Bronchial epithelial cell (primary cell): ENCODE results near the gene CREBRF. TPM values are rescaled to one million over a fixed set of nuclear protein-coding genes. Genes with fewer than 3 reads are reported as not detected.
"Not testable (repeated sequence)": the region's sequence is repeated elsewhere in the genome, so short reads cannot be mapped to it uniquely, and the experiment has no call there.

Experiments used
- DNase-seq: peaks from one replicate; pipeline ENCODE4 v3.0.0-alpha.2; 2010; ENCODE audit warnings: low read depth
- FAIRE-seq: peaks from 2 replicates; lab custom pipeline; 2011; peaks lifted over from hg19 to GRCh38; lab: Jason Lieb, UNC
- H3K27me3 ChIP-seq: 2 replicates; pipeline ENCODE4 v1.5.1; 2011; ENCODE audit warnings: low read length; ENCODE audit not compliant: control insufficient read depth, insufficient read depth
- H3K36me3 ChIP-seq: 2 replicates; pipeline ENCODE4 v1.5.1; 2011; ENCODE audit warnings: low read length; ENCODE audit not compliant: control insufficient read depth, insufficient read depth
- H3K4me3 ChIP-seq: 2 replicates; pipeline ENCODE4 v1.5.1; 2011; ENCODE audit warnings: mild to moderate bottlenecking, low read depth, low read length, control low read depth
- CTCF ChIP-seq: IDR thresholded peaks from 2 replicates; pipeline ENCODE4 v1.5.1; 2011; ENCODE audit warnings: mild to moderate bottlenecking, moderate library complexity, low read length, control low read depth, inconsistent platforms; ENCODE audit not compliant: insufficient read depth, severe bottlenecking
- total RNA-seq: library from RNA; depleted of rRNA; stranded (reverse); fragments of >200 nt; gene quantifications from 2 replicates; pipeline ENCODE4 v1.2.1, GENCODE V29; 2014

The CREBRF gene
- total RNA-seq, 1 donor from 2014 or later, result 6.3 TPM

- H3K4me3 ChIP-seq, result no peak overlapping the region
- no peaks in the 10 kb centered on the region for H3K36me3 ChIP-seq
- TF ChIP-seq CTCF, result no peak
- DNase-seq, result peak; percentile 5
- no peak for FAIRE-seq
- H3K27me3 ChIP-seq, result no peaks in the 10 kb centered on the region
Measured at GRCh38 chr5:173108914-173109313, 52.8 kb downstream of the CREBRF start.

- TF ChIP-seq CTCF, result no peak
- DNase-seq (no peak), FAIRE-seq (no peak)
- no peaks in the 10 kb centered on the region for H3K36me3 ChIP-seq
- H3K27me3 ChIP-seq, result no peaks in the 10 kb centered on the region
- no peak overlapping the region for H3K4me3 ChIP-seq
Measured at GRCh38 chr5:173114536-173114935, 58.4 kb downstream of the CREBRF start.

- no peak overlapping the region for H3K4me3 ChIP-seq
- H3K27me3 ChIP-seq, result no peaks in the 10 kb centered on the region
- DNase-seq, result no peak
- TF ChIP-seq CTCF, result no peak
- H3K36me3 ChIP-seq, result no peaks in the 10 kb centered on the region
- FAIRE-seq, result no peak
Measured at GRCh38 chr5:173119719-173120118, 63.6 kb downstream of the CREBRF start.

GRCh38 chr5:173123416-173123815 lies 67.3 kb downstream of the CREBRF start:
- FAIRE-seq (no peak), DNase-seq (no peak)
- TF ChIP-seq CTCF, result no peak
- Histone ChIP-seq H3K27me3 (no peaks in the 10 kb centered on the region), H3K4me3 (no peak overlapping the region), H3K36me3 (no peaks in the 10 kb centered on the region)

GRCh38 chr5:173132166-173132565 lies 76.0 kb downstream of the CREBRF start:
- FAIRE-seq, H3K27me3 ChIP-seq, DNase-seq, H3K36me3 ChIP-seq, H3K4me3 ChIP-seq: not testable (repeated sequence)

- Histone ChIP-seq H3K27me3 (no peaks in the 10 kb centered on the region), H3K36me3 (no peaks in the 10 kb centered on the region), H3K4me3 (no peak overlapping the region)
- no peak for TF ChIP-seq CTCF
- DNase-seq (no peak), FAIRE-seq (no peak)
Measured at GRCh38 chr5:173138707-173139106, 82.6 kb downstream of the CREBRF start.
